GM19240 (cell line): ENCODE measurements around the gene CTNND2.

Source experiments
- DNase-seq: peaks from one replicate; pipeline ENCODE4 v3.0.0; 2011; ENCODE audit warnings: low spot score; ENCODE audit not compliant: insufficient read length

The CTNND2 gene

DNA sequence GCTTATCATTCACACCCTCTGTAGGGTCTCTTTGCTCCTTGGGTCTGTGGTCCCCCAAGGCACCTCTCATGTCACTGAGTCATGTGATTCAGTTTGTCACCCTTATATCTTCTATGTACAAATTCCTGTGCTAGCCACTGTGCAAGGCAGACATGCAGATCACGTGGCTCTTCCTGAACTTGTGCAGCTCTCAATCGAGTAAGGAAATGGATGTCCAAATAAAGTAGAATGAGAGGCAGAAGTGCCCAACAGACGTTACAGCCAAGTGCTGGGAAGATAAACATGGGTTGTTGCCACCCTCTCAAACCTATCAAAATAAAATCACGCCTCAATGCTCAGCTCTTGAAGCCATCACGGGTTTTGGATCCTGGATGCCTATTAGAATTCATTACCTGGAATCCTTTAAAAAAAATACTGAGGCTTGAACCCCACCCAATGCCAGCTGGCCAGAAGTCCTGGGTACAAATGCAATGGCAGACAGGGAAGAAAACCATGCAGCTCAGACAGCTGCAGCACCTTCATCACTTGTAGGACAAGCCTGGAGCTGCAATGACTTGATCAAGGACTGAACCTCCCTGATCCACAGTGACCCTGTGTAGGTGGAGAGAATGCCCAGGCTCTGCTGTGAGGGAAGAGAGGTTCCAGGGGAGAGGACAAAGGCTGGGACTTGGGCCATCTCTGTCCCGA, 914.5 kb downstream of the CTNND2 start:
- DNase-seq, result no peak

DNA sequence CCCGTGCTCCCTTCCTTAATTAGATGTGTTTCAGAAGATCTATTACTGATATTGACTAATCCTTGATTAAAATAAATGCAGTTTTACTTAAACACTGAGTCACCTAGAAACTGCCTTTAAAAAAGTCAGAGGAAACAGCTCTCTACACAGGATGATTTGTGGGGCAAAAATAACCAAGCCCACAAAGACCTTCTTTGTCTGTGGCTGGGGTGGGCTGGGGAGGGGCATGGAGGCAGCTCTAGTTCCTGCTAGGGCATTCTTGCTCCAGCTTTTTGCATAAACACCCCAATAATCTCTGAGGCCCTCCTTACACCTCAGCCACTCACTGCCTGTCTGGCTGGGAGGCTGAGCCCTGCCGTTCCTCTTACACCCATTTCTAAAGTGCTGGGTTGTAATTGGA, 915.6 kb downstream of the CTNND2 start:
- DNase-seq, result no peak

DNA sequence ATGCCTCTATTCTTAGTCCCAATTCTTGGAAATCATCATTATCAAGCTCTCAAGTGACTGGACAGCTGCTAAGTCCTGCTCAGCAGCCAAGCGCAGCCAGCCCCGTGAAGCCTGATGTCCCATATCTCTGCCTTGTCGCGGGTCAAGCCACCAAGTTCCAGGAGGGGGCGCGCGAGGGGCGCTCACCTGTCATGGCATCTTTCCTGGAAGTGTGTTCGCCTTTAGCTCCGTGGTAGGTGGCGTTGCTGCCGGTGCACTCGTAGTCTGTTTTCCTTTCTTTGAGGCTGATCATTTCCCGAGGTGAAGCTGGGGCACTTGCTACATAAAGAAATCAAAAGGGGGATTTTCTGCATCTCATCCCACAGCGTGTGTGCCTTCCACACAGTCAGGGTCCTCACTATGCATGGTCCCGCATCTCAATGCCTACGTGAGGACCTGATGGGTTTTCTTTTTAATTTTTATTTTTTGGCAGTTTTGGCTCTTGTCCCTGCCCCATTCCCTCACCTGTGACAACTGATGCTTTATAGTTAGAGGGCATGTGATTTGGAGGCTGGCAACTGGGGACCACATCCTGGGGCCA, 916.2 kb downstream of the CTNND2 start:
- DNase-seq, result peak; percentile 45

DNA sequence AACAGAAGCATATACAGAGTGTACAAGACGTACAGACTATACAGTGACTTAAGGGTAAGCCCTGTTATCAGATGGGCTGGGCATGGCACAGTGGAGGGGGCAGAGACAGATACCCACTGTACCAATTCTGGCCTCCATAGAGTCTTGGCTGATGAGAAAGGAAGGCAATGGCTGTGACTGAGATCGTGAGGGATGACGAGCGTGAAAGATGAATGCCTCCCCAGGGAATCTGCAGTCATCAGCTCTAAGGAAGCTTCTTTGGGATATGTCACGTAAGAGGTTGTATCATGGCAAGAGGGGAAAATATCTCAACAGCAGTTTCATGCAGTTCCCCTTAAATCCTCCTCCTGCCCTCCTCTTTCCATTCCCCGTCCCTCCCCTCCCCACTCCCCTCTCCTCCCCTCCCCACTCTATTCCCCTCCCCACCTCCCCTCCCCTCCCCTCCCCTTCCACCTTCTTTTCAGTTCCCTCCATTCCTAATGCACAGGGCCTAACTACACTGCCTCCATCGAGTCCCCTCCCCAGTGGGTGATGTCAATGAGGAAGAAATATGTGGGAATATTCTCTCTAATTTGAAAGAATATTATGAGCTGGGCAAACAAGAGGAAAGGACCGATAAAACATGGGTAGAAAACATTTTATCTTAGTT, 916.8 kb downstream of the CTNND2 start:
- DNase-seq, result no peak

DNA sequence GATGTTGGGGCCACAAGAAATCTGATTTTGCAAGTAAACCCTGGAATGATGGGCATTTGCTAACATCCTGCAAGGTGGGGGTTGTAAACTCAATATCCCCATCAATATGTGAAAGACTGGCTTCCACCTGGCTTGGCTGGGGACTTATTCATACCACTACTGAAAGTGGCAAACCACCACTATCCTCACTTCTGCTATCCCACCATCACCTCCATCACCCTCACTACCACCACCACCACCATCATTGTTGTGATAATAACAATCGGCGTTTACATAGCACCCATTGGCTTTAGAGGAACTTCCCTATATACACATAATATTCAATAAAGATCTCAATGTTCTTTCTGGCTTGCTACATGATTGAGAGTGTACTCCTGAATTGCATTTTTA, 918.5 kb downstream of the CTNND2 start:
- DNase-seq, result no peak

DNA sequence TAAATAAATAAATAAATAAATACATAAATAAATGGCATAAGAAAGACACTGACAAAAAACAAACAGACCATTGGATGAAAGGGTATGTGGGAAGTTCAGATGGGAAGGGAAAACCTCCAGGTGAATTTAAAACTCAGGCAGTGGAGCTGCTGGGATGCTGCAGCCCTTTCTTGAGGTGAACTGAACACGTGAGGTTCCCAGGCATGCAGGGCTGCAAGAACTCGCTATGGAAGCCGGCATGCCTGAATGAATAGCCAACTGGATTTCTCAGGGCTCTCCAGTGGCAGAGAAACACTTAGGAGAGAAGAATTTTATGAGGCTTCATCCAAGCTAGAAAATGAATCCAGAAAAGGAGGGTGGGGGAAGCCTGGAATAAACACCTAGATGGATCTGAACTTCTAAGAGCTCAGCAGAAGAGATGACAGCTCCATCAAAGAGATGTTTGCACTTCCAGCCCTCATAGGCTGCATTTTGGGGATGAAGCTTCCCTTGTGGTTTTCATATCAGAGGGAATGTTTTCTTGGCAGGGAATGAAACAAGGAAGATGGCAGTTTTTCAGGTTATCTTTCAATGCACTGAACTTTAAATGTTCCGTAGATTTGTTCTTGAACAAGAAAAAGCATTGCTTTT, 919.0 kb downstream of the CTNND2 start:
- no peak for DNase-seq

DNA sequence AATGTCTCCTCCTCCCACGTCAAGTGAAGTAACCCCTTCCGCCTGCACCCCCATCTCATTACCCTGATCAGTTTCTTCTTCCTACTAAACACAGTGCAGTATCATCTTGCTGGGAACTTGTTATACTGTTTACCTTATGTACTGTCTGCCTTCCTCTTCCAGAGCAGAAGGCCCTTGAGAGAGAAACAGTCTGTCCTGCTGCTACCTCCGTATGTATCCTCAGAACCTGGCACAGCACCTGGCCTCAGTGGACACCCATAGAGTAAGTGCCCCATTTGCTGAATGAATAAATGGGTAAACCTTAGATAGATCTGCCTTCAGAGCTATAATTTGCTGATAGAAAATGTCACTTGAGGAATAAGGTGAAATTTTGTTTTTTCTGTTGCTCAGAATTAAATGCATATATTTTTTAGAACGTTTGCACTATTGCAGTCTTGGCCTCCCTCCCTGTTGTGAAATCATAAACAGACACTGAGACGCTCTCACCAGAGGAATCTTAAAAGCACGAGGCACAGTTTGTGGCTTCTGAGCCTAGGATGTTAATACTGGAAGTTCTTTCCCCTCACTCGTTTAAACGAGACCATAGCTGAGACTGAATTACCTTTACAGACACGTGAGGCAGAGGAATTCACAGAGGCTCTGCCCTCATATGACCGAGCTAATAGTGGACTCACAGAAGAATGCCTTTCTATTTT, 920.1 kb downstream of the CTNND2 start:
- no peak for DNase-seq

DNA sequence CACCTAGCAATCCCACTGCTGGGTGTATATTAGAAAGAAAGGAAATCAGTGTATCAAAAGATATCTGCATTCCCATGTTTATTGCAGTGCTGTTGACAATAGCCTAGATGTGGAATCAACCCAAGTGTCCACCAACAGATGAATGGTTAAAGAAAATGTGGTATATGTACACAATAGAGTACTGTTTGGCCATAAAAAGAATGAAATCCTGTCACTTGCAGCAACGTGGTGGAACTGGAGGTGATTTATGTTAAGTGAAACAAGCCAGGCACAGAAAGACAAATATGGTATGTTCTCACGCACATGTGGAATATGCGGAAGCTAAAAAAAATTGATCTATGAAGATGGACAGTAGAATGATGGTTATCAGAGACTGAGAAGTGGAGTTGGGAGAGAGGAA, 921.6 kb downstream of the CTNND2 start:
- DNase-seq, result no peak

DNA sequence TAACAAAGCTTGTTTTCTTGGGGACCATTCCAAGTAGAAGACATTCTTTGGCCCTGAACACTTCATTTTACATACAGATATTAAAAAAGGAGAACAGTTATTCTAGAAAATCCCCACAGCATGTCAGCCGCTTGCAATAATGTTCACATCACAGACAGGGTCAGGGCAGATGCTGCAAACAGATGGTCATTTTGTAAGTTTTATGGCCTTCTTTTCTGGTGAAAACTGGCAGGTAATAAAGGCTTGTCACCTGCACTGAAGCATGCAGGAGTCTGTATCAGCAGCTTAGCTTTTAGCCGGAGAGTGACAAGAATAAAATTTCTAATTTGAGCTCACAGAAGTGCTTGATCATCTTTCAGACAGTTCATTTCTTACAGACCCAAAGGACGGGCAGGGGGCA, 922.3 kb downstream of the CTNND2 start:
- no peak for DNase-seq

DNA sequence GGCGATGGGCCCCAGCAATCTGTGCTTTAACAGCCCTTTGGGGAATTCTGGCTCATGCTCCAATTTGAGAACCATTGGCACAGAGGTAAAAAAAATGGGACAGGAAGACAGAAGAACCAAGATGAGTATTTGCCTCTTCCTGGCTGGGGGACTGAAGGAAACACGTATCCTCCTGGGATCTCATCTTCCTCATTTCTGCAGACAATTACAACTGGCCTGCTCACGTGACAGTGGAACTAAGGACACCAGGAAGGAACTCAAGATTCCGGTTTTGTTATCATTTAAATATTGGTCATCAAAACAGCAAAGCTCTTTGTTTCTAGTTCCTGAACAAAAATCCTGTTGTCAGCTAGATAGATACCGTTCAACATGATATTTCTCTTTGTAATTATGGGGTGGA, 927.2 kb downstream of the CTNND2 start:
- no peak for DNase-seq

DNA sequence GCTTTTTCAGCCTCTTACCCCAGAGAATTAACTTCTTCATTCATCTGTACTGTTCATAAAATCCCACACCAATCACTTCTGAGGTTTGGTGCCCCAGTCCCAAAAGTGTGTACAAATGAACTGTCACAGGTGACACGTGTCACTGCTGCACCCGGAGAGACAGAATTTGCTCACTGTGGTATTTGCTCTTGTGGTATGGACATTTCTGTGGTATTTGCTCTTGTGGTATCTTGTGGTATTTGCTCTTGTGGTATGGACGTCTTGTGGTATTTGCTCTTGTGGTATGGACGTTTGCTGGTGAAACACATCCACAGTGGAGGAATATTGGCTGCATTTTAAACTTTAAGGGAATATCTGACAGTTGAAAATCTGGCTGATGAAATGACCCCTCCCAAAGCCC, 928.3 kb downstream of the CTNND2 start:
- DNase-seq, result no peak

DNA sequence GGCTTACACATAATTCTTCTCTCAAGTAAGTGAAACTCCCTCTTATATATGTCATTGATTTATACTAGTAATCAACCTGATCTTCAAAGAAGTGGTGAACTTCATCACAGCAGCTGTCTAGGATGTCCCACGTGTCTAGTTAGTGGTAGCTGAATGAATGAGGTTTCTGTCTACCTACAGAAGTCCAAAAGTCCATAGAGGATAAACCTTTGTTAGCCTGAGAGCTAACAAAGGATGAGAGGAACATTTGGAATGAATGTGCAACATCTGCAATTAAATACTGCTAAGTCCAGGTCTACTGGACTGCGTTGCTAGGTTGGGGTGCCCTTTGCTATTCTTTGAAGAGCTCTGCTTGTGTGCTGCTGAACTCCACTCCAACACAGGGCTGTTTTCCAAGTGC, 929.4 kb downstream of the CTNND2 start:
- DNase-seq, result no peak

DNA sequence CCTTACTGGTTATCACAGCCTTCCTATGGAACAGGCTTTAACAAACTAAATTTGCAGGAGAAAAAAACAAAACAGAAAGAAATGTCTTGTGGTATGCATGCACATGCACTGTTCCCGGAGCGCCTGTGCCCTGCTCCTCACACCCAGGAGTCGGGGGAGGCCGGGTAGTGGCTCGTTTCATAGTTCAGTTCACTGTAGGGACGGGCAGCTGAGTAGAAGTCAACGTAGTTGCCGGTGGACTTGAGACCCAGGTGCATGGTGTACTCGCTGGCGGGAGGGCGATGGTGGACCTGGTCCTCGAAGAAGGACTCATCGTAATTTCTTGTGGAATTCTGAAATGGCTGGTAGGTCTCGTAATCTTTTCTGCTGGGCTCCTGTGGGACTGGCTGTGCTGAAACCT, 930.9 kb downstream of the CTNND2 start:
- DNase-seq, result no peak

DNA sequence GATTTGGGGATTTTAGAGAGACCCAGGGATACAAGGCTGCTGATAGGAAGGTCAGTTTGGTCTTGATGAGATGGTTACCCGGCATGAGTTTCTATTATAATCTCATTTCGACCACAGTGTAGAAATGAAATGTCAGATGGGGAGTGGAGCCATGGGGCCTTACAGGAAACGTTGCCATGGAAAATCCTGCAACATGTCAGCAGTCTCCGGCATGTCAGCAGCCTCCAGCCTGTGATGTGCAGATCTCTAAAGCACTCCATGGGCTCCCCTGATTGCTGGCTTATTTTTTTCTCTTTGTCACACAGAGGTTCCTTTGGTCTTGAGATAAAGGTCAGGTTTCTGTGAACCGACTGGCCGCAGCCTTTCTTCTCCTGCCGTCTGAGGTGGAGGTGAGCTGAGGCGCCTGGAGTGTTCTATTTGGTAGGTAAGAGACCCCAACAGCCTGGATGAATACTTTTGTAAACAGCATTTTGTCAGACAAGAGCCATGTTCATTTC, 934.5 kb downstream of the CTNND2 start:
- no peak for DNase-seq

DNA sequence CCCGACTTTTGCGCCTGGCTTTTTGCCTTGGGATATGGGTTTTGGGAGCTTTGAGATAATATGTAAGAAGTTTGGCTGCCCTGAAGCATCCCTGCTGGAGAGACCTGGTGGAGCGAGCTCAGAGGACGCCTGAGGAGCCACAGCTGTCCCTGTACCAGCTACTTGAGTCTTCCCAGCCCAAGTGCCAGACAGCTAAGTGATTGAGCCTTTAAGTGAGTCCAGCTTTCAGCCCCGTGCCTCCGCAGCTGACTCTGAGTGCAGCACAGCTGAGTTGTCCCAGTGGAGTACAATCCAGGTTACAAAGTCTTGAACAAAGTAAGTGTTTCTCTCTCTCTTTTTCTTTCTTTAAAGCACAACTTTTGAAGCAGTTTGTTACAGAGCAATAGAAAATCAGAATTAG, 939.4 kb downstream of the CTNND2 start:
- no peak for DNase-seq

DNA sequence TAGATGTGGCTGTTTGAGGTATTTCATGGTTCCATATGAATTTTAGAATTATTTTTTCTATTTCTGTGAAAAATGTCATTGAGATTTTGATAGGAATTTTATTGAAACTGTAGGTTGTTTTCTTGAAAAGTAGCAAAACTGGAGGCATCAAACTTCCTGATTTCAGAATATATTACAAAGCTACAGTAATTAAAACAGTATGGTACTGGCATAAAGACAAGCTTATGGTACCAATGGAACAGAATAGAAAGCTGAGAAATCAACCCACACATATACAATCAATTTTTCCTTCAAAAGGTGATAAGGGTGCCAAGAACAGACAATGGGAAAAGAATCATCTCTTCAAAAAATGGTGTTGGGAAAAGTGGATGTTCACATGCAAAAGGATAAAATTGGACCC, 945.5 kb downstream of the CTNND2 start:
- DNase-seq, result no peak

DNA sequence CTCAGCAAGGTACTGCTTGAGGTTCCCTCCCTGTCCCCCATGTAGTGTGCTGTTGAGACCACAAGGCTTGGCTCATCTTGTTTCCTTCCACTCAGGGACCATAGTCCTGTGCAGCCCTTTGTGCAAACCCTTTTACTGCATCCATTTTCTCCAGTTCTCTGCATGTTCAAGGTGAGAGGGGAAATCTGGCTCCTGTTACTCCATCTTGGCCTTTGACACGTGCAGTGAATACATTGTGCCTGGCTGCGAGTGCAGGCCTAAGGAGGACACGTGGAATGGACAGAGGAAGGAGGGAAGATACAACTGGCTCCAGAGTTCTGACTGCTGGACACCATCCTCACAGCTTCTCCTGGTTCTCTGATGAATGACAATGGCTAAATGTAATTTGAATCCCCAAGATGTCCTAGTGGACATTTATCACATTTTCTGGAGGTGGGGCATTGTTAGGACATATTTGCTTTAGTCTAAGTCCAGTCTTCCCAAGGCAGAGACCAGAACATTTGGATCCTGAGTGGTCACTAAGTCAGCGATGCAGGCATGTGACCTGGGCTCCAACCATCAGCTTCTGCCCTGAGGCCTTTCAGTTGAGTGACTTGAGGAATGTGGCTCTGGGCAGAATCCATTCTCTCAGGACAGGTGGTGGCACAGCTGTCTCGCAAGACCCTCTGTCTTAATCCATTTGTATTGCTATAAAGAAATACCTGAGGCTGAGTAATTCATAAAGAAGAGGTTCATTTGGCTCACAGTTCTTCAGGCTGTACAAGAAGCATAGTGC, 954.2 kb downstream of the CTNND2 start:
- DNase-seq, result no peak

DNA sequence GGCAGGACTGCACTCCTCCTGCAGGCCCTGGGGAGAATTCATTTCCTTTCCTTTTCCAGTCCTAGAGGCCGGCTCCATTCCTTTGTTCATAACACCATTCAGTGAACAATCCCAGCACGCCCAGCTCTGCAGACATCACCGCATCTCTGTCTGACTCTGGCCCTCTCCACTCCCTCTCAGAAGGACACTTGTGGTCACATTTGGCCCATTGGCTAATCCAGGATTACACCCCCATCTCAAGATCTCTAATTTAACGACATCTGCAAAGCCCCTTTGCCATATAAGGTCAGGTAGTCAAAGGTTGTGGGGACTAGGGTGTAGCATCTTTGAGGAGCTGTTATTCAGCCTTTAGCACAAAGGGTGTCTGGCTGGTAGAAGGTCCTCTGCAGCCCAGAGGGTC, 958.2 kb downstream of the CTNND2 start:
- DNase-seq, result no peak

DNA sequence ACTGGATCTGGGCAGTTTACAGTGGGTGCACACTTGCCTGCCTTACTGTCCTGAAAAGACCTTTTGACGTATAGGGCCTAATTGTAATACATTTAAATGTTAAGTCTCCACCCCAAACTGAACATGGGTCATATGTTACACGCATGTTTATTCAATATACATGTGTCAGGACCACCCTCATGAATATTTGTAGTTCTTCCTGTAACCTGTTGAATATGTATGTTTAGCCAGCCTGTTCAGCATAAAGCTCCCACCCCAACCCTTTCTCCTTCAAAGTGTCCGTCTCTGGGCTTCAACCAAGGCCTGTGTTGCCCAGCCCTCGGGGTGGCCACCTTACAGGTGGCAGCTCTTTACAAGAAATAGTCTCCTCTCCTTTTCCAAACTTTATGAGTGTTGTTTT, 962.3 kb downstream of the CTNND2 start:
- DNase-seq, result no peak

DNA sequence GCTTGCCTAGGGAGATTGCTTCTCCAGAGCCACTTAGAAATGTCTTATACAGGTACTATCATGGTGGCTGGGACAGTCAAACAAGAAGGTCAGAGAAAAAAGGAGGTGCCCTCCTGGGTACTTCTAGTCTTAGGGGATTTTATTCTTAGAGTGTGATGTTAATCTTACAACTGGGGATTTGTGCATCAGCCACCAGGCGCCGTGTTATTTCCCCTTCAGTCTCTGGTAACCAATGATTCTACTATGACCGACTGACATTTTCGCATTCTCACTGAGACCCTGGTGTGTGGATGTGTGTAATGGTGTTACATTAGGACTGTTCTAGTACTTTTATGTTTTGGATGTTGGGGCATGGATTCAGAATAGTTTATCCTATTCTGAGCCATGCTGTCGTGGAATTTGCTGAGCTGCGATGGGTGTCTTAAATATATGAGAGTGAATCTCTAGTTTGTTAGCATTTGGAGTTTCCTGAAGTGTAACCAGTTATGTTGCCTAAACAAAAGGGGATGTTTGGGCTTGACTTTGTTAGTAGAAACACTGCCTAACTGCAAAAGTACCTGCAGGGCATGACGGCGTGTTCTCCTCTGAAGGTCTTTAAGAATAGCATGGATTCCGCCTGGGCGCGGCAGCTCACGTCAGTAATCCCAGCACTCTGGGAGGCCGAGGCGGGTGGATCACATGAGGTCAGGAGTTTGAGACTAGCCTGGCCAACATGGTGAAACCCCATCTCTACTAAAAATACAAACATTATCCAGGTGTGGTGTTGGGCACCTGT, 968.0 kb downstream of the CTNND2 start:
- DNase-seq, result no peak
